Mesenchymal stem cell (in vitro differentiated cells and primary cell): Measurements from ENCODE around the gene AZU1.
"Not testable (repeated sequence)": the region's sequence is repeated elsewhere in the genome, so short reads cannot be mapped to it uniquely, and the experiment has no call there.

Experiments used
- DNase-seq: peaks from one replicate; pipeline ENCODE4 v3.0.0-alpha.2; 2013
- H2AFZ ChIP-seq: one replicate; pipeline ENCODE4 v1.6.1; 2013; ENCODE audit warnings: low read depth, mild to moderate bottlenecking, control low read depth, inconsistent platforms, low read length, moderate library complexity
- H2AK5ac ChIP-seq: 2 replicates; pipeline ENCODE4 v1.6.1; 2013; ENCODE audit warnings: low read length, moderate library complexity, mild to moderate bottlenecking, inconsistent platforms; ENCODE audit not compliant: severe bottlenecking
- H2BK120ac ChIP-seq: one replicate; pipeline ENCODE4 v1.6.1; 2013; ENCODE audit warnings: low read depth, mild to moderate bottlenecking, inconsistent platforms, low read length, moderate library complexity
- H2BK12ac ChIP-seq, 2 experiments: one replicate each; pipeline ENCODE4 v1.6.1; 2013; ENCODE audit warnings: inconsistent platforms in 2 of 2, low read length in 2 of 2, mild to moderate bottlenecking in 2 of 2, moderate library complexity in 2 of 2, control low read depth in 1 of 2
- H2BK15ac ChIP-seq: one replicate; pipeline ENCODE4 v1.6.1; 2013; ENCODE audit warnings: mild to moderate bottlenecking, low read depth, inconsistent platforms; ENCODE audit not compliant: poor library complexity, severe bottlenecking
- H2BK5ac ChIP-seq: 2 replicates; pipeline ENCODE4 v1.6.1; 2013; ENCODE audit warnings: low read depth, mild to moderate bottlenecking, low read length, control low read depth, inconsistent platforms; ENCODE audit not compliant: poor library complexity, severe bottlenecking
- H3K14ac ChIP-seq, 2 experiments: one replicate each; pipeline ENCODE4 v1.6.1; 2013; ENCODE audit warnings: inconsistent platforms in 2 of 2, low read length in 2 of 2, control low read depth in 1 of 2, mild to moderate bottlenecking in 1 of 2, moderate library complexity in 1 of 2
- H3K18ac ChIP-seq, 2 experiments: one replicate each; pipeline ENCODE4 v1.6.1; 2013; ENCODE audit warnings: inconsistent platforms in 2 of 2, low read length in 2 of 2, control low read depth in 1 of 2, low read depth in 1 of 2, mild to moderate bottlenecking in 1 of 2
- H3K23ac ChIP-seq, 2 experiments: one replicate each; pipeline ENCODE4 v1.6.1; 2013; ENCODE audit warnings: inconsistent platforms in 2 of 2, low read length in 2 of 2, mild to moderate bottlenecking in 2 of 2, moderate library complexity in 2 of 2, control low read depth in 1 of 2
- H3K27ac ChIP-seq: 2 replicates; pipeline ENCODE4 v1.5.1; 2013; ENCODE audit warnings: mild to moderate bottlenecking, moderate library complexity, low read length, control low read depth, inconsistent platforms; ENCODE audit not compliant: poor library complexity, severe bottlenecking
- H3K27me3 ChIP-seq, 2 experiments: 2 replicates each; pipeline versions ENCODE4 v1.6.1 to v1.7.0; 2013; ENCODE audit warnings: low read length in 2 of 2, mild to moderate bottlenecking in 2 of 2, moderate library complexity in 2 of 2, control low read depth in 1 of 2, inconsistent platforms in 1 of 2; ENCODE audit not compliant: control insufficient read depth in 1 of 2, insufficient read depth in 1 of 2
- H3K36me3 ChIP-seq, 2 experiments: 2 replicates each; pipeline versions ENCODE4 v1.6.1 to v1.7.0; 2013; ENCODE audit warnings: low read length in 2 of 2, control low read depth in 1 of 2, inconsistent platforms in 1 of 2, low read depth in 1 of 2, mild to moderate bottlenecking in 1 of 2; ENCODE audit not compliant: insufficient read depth in 2 of 2, control insufficient read depth in 1 of 2
- H3K4ac ChIP-seq, 2 experiments: one replicate each; pipeline ENCODE4 v1.6.1; 2013; ENCODE audit warnings: inconsistent platforms in 2 of 2, low read length in 2 of 2, mild to moderate bottlenecking in 2 of 2, moderate library complexity in 2 of 2, control low read depth in 1 of 2, low read depth in 1 of 2
- H3K4me1 ChIP-seq: 2 replicates; pipeline ENCODE4 v1.6.1; 2013; ENCODE audit warnings: low read depth, low read length, control low read depth; ENCODE audit not compliant: control insufficient read depth, insufficient read depth
- H3K4me2 ChIP-seq: 2 replicates; pipeline ENCODE4 v1.6.1; 2013; ENCODE audit warnings: low read length, mild to moderate bottlenecking, inconsistent platforms; ENCODE audit not compliant: poor library complexity, severe bottlenecking
- H3K4me3 ChIP-seq, 2 experiments: 2 replicates each; pipeline versions ENCODE4 v1.5.1 to v1.7.0; 2013; ENCODE audit warnings: low read length in 2 of 2, mild to moderate bottlenecking in 2 of 2, control low read depth in 1 of 2, low read depth in 1 of 2; ENCODE audit not compliant: insufficient read depth in 1 of 2
- H3K79me1 ChIP-seq: replicated peaks from 2 replicates; pipeline ENCODE4 v1.6.1; 2013; ENCODE audit warnings: mild to moderate bottlenecking, control low read depth, low read length, inconsistent platforms; ENCODE audit not compliant: poor library complexity, severe bottlenecking
- H3K9ac ChIP-seq: 2 replicates; pipeline ENCODE4 v1.7.0; 2013; ENCODE audit warnings: mild to moderate bottlenecking, low read length, moderate library complexity
- H3K9me3 ChIP-seq: 2 replicates; pipeline ENCODE4 v1.7.0; 2013; ENCODE audit warnings: mild to moderate bottlenecking, low read length; ENCODE audit not compliant: control insufficient read depth
- H4K8ac ChIP-seq: one replicate; pipeline ENCODE4 v1.6.1; 2013; ENCODE audit warnings: inconsistent platforms, mild to moderate bottlenecking, low read length, moderate library complexity
- H4K91ac ChIP-seq: one replicate; pipeline ENCODE4 v1.6.1; 2013; ENCODE audit warnings: mild to moderate bottlenecking, low read length, inconsistent platforms
- WGBS: methylation state at CpG from one replicate; pipeline ENCODE4 v1.1.7; 2013; ENCODE audit warnings: mixed read lengths; 5-methylcytosine and 5-hydroxymethylcytosine counted together

Gene AZU1

GRCh38 chr19:876780-877314 lies 49.2 kb downstream of the AZU1 start:
- no peak overlapping the region for H2BK120ac ChIP-seq
- H3K4me1 ChIP-seq = peaks cover 19% of the 10 kb centered on the region
- H2BK5ac ChIP-seq = no peak overlapping the region
- H3K4ac ChIP-seq = no peak overlapping the region
- H3K27ac ChIP-seq = no peak overlapping the region
- no peak overlapping the region for H3K4me3 ChIP-seq
- no peak overlapping the region for H2AFZ ChIP-seq
- H4K8ac ChIP-seq = no peak overlapping the region
- no peak overlapping the region for H3K18ac ChIP-seq
- H3K9ac ChIP-seq = no peak overlapping the region
- H2AK5ac ChIP-seq = no peak overlapping the region
- peaks cover 41 to 91% of the 10 kb centered on the region in 2 experiments for H3K36me3 ChIP-seq
- H3K4me2 ChIP-seq = no peak overlapping the region
- no peak overlapping the region for H4K91ac ChIP-seq
- no peak overlapping the region for H2BK12ac ChIP-seq
- no peak overlapping the region for H2BK15ac ChIP-seq
- no peaks in the 10 kb centered on the region for H3K9me3 ChIP-seq
- no peak for DNase-seq
- H3K27me3 ChIP-seq = no peaks in the 10 kb centered on the region
- H3K23ac ChIP-seq = no peak overlapping the region
- H3K79me1 ChIP-seq = peaks cover 13% of the 10 kb centered on the region
- 97% methylated on average over 29 of the region's 29 CpGs for WGBS
- H3K14ac ChIP-seq = no peak overlapping the region

- H2AK5ac ChIP-seq, H3K4me2 ChIP-seq, H3K4ac ChIP-seq, H3K4me3 ChIP-seq, H3K23ac ChIP-seq, H2AFZ ChIP-seq, H2BK12ac ChIP-seq, H3K27ac ChIP-seq, H4K91ac ChIP-seq, DNase-seq, H2BK120ac ChIP-seq, H3K9me3 ChIP-seq, H2BK5ac ChIP-seq, H3K4me1 ChIP-seq, H2BK15ac ChIP-seq, H3K14ac ChIP-seq, H3K18ac ChIP-seq, H4K8ac ChIP-seq, H3K9ac ChIP-seq, H3K27me3 ChIP-seq: not testable (repeated sequence)
- peaks cover 54 to 96% of the 10 kb centered on the region in 2 experiments for H3K36me3 ChIP-seq
- peaks cover 24% of the 10 kb centered on the region for H3K79me1 ChIP-seq
- 93% methylated on average over 18 of the region's 23 CpGs for WGBS
Measured at GRCh38 chr19:877992-878660, 50.5 kb downstream of the AZU1 start.

GRCh38 chr19:878751-879561 lies 51.3 kb downstream of the AZU1 start:
- not testable (repeated sequence) for H3K14ac ChIP-seq, H2AK5ac ChIP-seq, H3K4ac ChIP-seq, H2AFZ ChIP-seq, H3K9me3 ChIP-seq, H3K9ac ChIP-seq, H3K23ac ChIP-seq, DNase-seq, H3K27me3 ChIP-seq, H4K8ac ChIP-seq, H3K27ac ChIP-seq, H2BK15ac ChIP-seq, H2BK5ac ChIP-seq, H2BK12ac ChIP-seq, H3K4me2 ChIP-seq, H2BK120ac ChIP-seq, H3K18ac ChIP-seq, H4K91ac ChIP-seq
- H3K79me1 ChIP-seq = peaks cover 24% of the 10 kb centered on the region
- WGBS = 94% methylated on average over 20 of the region's 24 CpGs
- H3K4me1 ChIP-seq = peaks cover 17% of the 10 kb centered on the region
- H3K4me3 ChIP-seq = peak overlapping the region in 1 of 2 experiments; percentile 31
- peaks cover 59 to 96% of the 10 kb centered on the region in 2 experiments for H3K36me3 ChIP-seq
